DOHH2 (cell line): ENCODE results near the gene TMPRSS4.

Source experiments
- CTCF ChIP-seq: fragments of 200-600 bp; sonication (generic); IDR thresholded peaks from one replicate; pipeline ENCODE4 v1.5.1; 2014; ENCODE audit warnings: antibody characterized with exemption, mild to moderate bottlenecking, low read depth, low read length; ENCODE audit not compliant: poor library complexity, severe bottlenecking
- EZH2phosphoT487 ChIP-seq: fragments of 200-600 bp; sonication (generic); IDR thresholded peaks from 2 replicates; pipeline ENCODE4 v1.6.1; 2017; ENCODE audit warnings: borderline replicate concordance, mild to moderate bottlenecking, antibody characterized with exemption, low read length, moderate library complexity, mixed read lengths

GRCh38 chr11:118170882-118171268, 94.0 kb downstream of the TMPRSS4 start:
- TF ChIP-seq EZH2phosphoT487: no peak
- no peak for TF ChIP-seq CTCF
